ENCODE results near the gene PATJ.

PATJ gene

DNA sequence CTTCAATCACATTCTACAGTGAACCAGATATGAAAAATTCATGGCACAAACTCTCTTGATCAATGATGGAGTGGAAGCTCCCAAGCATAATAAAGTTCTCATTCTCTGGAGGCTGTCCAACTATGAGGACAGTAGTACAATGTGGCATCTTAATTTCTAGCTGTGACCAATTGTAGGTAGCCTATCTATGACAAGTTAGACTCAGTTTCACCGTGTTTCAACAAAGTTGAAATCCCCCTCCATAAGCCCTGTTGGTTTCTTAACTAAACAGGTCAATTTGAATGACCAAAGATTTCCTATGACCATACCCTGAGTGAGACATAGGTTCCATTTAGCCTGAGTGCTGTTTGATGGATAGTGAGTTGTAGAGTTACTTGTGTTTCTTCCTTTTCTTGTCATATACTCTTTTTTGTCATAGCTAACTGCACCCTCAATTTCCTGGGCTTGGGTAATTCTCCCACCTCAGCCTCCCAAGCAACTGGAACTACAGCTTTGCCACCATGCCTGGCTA lies 11.8 kb downstream of the PATJ start:
- Histone ChIP-seq H3K4me3 (ENCODE audit: low read length, poor library complexity, severe bottlenecking) (no peak overlapping the region), H3K79me2 (ENCODE audit: insufficient read depth, low read length) (no peaks in the 10 kb centered on the region), H2AFZ (ENCODE audit: low read length) (no peak overlapping the region), H4K20me1 (ENCODE audit: insufficient read depth, low read length, poor library complexity, severe bottlenecking) (no peaks in the 10 kb centered on the region), H3K9me3 (ENCODE audit: insufficient read depth, low read depth, low read length) (no peaks in the 10 kb centered on the region), H3K9me2 (replicated peaks; ENCODE audit: low read depth, low read length) (no peaks in the 10 kb centered on the region), H3K36me3 (ENCODE audit: insufficient read depth, low read length) (no peaks in the 10 kb centered on the region), H3K9ac (ENCODE audit: low read depth, low read length, poor library complexity, severe bottlenecking) (no peak overlapping the region), H3K4me2 (ENCODE audit: low read depth, low read length, poor library complexity, severe bottlenecking) (no peak overlapping the region), H3F3A (ENCODE audit: low read depth) (no peaks in the 10 kb centered on the region), H3K4me1 (ENCODE audit: insufficient read depth, low read length, poor library complexity, severe bottlenecking) (no peaks in the 10 kb centered on the region), H3K27me3 (ENCODE audit: insufficient read depth, low read length, poor library complexity, severe bottlenecking) (no peaks in the 10 kb centered on the region)
- TF ChIP-seq EZH2phosphoT487 (IDR thresholded peaks at IDR 0.05; ENCODE audit: borderline replicate concordance) (no peak), CTCF (conservative IDR thresholded peaks at IDR 0.05; ENCODE audit: low read length) (no peak)

DNA sequence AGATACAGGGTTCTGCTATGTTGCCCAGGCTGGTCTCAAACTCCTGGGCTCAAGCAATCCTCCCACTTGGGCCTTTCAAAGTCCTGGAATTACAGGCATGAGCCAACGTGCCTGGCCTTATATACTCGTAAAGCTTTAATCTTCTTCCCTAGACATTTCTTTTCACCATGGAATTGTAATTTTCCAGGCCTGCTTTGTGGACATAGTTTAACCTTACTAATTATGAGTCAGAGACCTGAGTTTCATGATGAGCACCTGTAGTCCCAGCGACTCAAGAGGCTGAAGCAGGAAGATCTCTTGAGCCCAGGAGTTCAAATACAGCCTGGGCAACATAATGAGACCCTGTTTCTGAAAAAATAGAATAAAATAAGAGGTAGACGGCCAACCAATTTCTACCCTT lies 12.3 kb downstream of the PATJ start:
- no peak overlapping the region for H3K4me2 ChIP-seq (ENCODE audit: low read depth, low read length, poor library complexity, severe bottlenecking)

GRCh38 chr1:61756773-61757172 lies 14.5 kb downstream of the PATJ start:
- no peaks in the 10 kb centered on the region for H3K9me3 ChIP-seq (ENCODE audit: insufficient read depth, low read depth, low read length)
- no peak for TF ChIP-seq CTCF (conservative IDR thresholded peaks at IDR 0.05; ENCODE audit: low read length)
- TF ChIP-seq EZH2phosphoT487 (IDR thresholded peaks at IDR 0.05; ENCODE audit: borderline replicate concordance): no peak
- no peaks in the 10 kb centered on the region for H3K79me2 ChIP-seq (ENCODE audit: insufficient read depth, low read length)
- H3F3A ChIP-seq (ENCODE audit: low read depth): no peaks in the 10 kb centered on the region
- H3K9me2 ChIP-seq (replicated peaks; ENCODE audit: low read depth, low read length): no peaks in the 10 kb centered on the region
- H3K9ac ChIP-seq (ENCODE audit: low read depth, low read length, poor library complexity, severe bottlenecking): no peak overlapping the region
- H3K27me3 ChIP-seq (ENCODE audit: insufficient read depth, low read length, poor library complexity, severe bottlenecking): no peaks in the 10 kb centered on the region
- no peak overlapping the region for H2AFZ ChIP-seq (ENCODE audit: low read length)
- H3K4me2 ChIP-seq (ENCODE audit: low read depth, low read length, poor library complexity, severe bottlenecking): no peak overlapping the region
- H3K36me3 ChIP-seq (ENCODE audit: insufficient read depth, low read length): no peaks in the 10 kb centered on the region
- no peak overlapping the region for H3K4me3 ChIP-seq (ENCODE audit: low read length, poor library complexity, severe bottlenecking)
- no peaks in the 10 kb centered on the region for H4K20me1 ChIP-seq (ENCODE audit: insufficient read depth, low read length, poor library complexity, severe bottlenecking)
- no peaks in the 10 kb centered on the region for H3K4me1 ChIP-seq (ENCODE audit: insufficient read depth, low read length, poor library complexity, severe bottlenecking)

More for the DNA sequence above, 12.3 kb downstream of the PATJ start:
- H3K9me3 ChIP-seq (ENCODE audit: insufficient read depth, low read depth, low read length): no peaks in the 10 kb centered on the region
- H3K4me1 ChIP-seq (ENCODE audit: insufficient read depth, low read length, poor library complexity, severe bottlenecking): no peaks in the 10 kb centered on the region
- no peak for TF ChIP-seq EZH2phosphoT487 (IDR thresholded peaks at IDR 0.05; ENCODE audit: borderline replicate concordance)
- no peak for TF ChIP-seq CTCF (conservative IDR thresholded peaks at IDR 0.05; ENCODE audit: low read length)
- no peak overlapping the region for H2AFZ ChIP-seq (ENCODE audit: low read length)
- H4K20me1 ChIP-seq (ENCODE audit: insufficient read depth, low read length, poor library complexity, severe bottlenecking): no peaks in the 10 kb centered on the region
- no peaks in the 10 kb centered on the region for H3K27me3 ChIP-seq (ENCODE audit: insufficient read depth, low read length, poor library complexity, severe bottlenecking)
- no peak overlapping the region for H3K9ac ChIP-seq (ENCODE audit: low read depth, low read length, poor library complexity, severe bottlenecking)
- H3K9me2 ChIP-seq (replicated peaks; ENCODE audit: low read depth, low read length): no peaks in the 10 kb centered on the region
- H3K79me2 ChIP-seq (ENCODE audit: insufficient read depth, low read length): no peaks in the 10 kb centered on the region
- H3F3A ChIP-seq (ENCODE audit: low read depth): no peaks in the 10 kb centered on the region
- H3K36me3 ChIP-seq (ENCODE audit: insufficient read depth, low read length): no peaks in the 10 kb centered on the region
- no peak overlapping the region for H3K4me3 ChIP-seq (ENCODE audit: low read length, poor library complexity, severe bottlenecking)

All from Loucy (cell line).